SK-N-SH (cell line): ENCODE measurements around the gene TRIM7. TPM values are rescaled to one million over a fixed set of nuclear protein-coding genes. Genes with fewer than 3 reads are reported as not detected.

Experiments
- CTCF ChIA-PET: fragments of 300-600, 350-600 bp; formaldehyde crosslinking; extraction: SDS; loops from one replicate; lab custom pipeline; 2021; lab: Yijun Ruan, JAX
- POLR2A ChIA-PET: fragments of 350-600 bp; sonication (Branson Sonifier 250); formaldehyde crosslinking; extraction: SDS; loops from one replicate; lab custom pipeline; 2020; ENCODE audit warnings: antibody characterized with exemption, inconsistent platforms; lab: Yijun Ruan, JAX
- DNase-seq: peaks from one replicate; pipeline ENCODE4 v3.0.0; 2012
- H2AFZ ChIP-seq: fragments of 200-600 bp; sonication (generic); 2 replicates; pipeline ENCODE4 v1.8.1; 2016; ENCODE audit warnings: antibody characterized with exemption, mild to moderate bottlenecking, low read depth
- H3F3A ChIP-seq: fragments of 200-600 bp; sonication (generic); replicated peaks from 2 replicates; pipeline ENCODE3; 2016; ENCODE audit warnings: antibody characterized with exemption, mild to moderate bottlenecking; ENCODE audit not compliant: insufficient read depth
- H3K27ac ChIP-seq, 2 experiments: fragments of 200-500 bp in 1 of 2; fragments of 200-600 bp in 1 of 2; sonication (Bioruptor generic) in 1 of 2; sonication (generic), shearing (Covaris generic) in 1 of 2; 2 replicates each; pipeline versions ENCODE4 v1.5.1 to v1.6.1; 2014 to 2016; ENCODE audit warnings: low read depth in 2 of 2, inconsistent platforms in 1 of 2, low read length in 1 of 2, mild to moderate bottlenecking in 1 of 2, mixed read lengths in 1 of 2
- H3K27me3 ChIP-seq: fragments of 200-600 bp; sonication (generic), shearing (Covaris generic); 2 replicates; pipeline ENCODE4 v1.6.1; 2016; ENCODE audit warnings: mixed run types; ENCODE audit not compliant: insufficient read depth
- H3K36me3 ChIP-seq, 2 experiments: fragments of 200-500 bp in 1 of 2; fragments of 200-600 bp in 1 of 2; sonication (Bioruptor generic) in 1 of 2; sonication (generic) in 1 of 2; replicated peaks in 1 of 2; 2 replicates each; pipeline versions ENCODE3 to v1.5.1; 2014 to 2016; ENCODE audit warnings: low read length in 1 of 2, mild to moderate bottlenecking in 1 of 2; ENCODE audit not compliant: insufficient read depth in 2 of 2, control insufficient read depth in 1 of 2
- H3K4me1 ChIP-seq, 2 experiments: fragments of 200-500 bp in 1 of 2; fragments of 200-600 bp in 1 of 2; sonication (Bioruptor generic) in 1 of 2; sonication (generic), shearing (Covaris generic) in 1 of 2; 2 replicates each; pipeline versions ENCODE4 v1.5.1 to v1.6.1; 2014 to 2016; ENCODE audit warnings: low read depth in 1 of 2, low read length in 1 of 2, mixed run types in 1 of 2; ENCODE audit not compliant: insufficient read depth in 2 of 2, control insufficient read depth in 1 of 2
- H3K4me2 ChIP-seq: fragments of 200-600 bp; sonication (generic), shearing (Covaris generic); 2 replicates; pipeline ENCODE4 v1.6.1; 2017; ENCODE audit warnings: mixed run types
- H3K4me3 ChIP-seq, 2 experiments: fragments of 200-500 bp in 1 of 2; fragments of 200-600 bp in 1 of 2; sonication (Bioruptor generic) in 1 of 2; sonication (generic), shearing (Covaris generic) in 1 of 2; 2 replicates each; pipeline versions ENCODE4 v1.5.1 to v1.8.1; 2014 to 2016; ENCODE audit warnings: low read depth in 2 of 2, inconsistent platforms in 1 of 2, low read length in 1 of 2, mild to moderate bottlenecking in 1 of 2, mixed read lengths in 1 of 2, moderate library complexity in 1 of 2
- H3K79me2 ChIP-seq: fragments of 200-600 bp; sonication (generic); 2 replicates; pipeline ENCODE4 v1.8.1; 2017; ENCODE audit warnings: mild to moderate bottlenecking; ENCODE audit not compliant: insufficient read depth
- H3K9ac ChIP-seq: fragments of 200-600 bp; sonication (generic); 2 replicates; pipeline ENCODE4 v1.6.1; 2017; ENCODE audit warnings: mixed run types
- H3K9me2 ChIP-seq: fragments of 200-600 bp; sonication (generic); 2 replicates; pipeline ENCODE4 v1.6.1; 2017; ENCODE audit warnings: mixed run types
- H3K9me3 ChIP-seq: fragments of 200-600 bp; sonication (generic); 2 replicates; pipeline ENCODE4 v1.6.1; 2017; ENCODE audit warnings: mixed run types, mild to moderate bottlenecking, moderate library complexity
- H4K20me1 ChIP-seq: fragments of 200-600 bp; sonication (generic); 2 replicates; pipeline ENCODE4 v1.6.1; 2017; ENCODE audit warnings: mild to moderate bottlenecking, mixed run types; ENCODE audit not compliant: insufficient read depth
- CHD2 ChIP-seq: fragments of 150-350 bp; IDR thresholded peaks from 2 replicates; pipeline ENCODE4 v1.6.1; 2018; ENCODE audit warnings: low read length; ENCODE audit not compliant: partially characterized antibody
- ELF1 ChIP-seq: IDR thresholded peaks from 2 replicates; pipeline ENCODE4 v1.4.0; 2012
- EP300 ChIP-seq, 2 experiments: IDR thresholded peaks; 2 replicates each; pipeline versions ENCODE4 v1.4.0 to v1.6.1; 2012; ENCODE audit warnings: borderline replicate concordance in 1 of 2, low read depth in 1 of 2, low read length in 1 of 2
- FOSL2 ChIP-seq: IDR thresholded peaks from 2 replicates; pipeline ENCODE4 v1.4.0; 2012; ENCODE audit warnings: low read depth, mild to moderate bottlenecking, moderate library complexity, borderline replicate concordance
- FOXJ3 ChIP-seq: sonication (generic); formaldehyde crosslinking; IDR thresholded peaks from 2 replicates; pipeline ENCODE4 v1.5.1; 2020; ENCODE audit warnings: mild to moderate bottlenecking, missing genetic modification reagents
- FOXM1 ChIP-seq: IDR thresholded peaks from 2 replicates; pipeline ENCODE4 v1.4.0; 2012; ENCODE audit warnings: low read depth, mild to moderate bottlenecking
- GABPA ChIP-seq: IDR thresholded peaks from 2 replicates; pipeline ENCODE4 v1.4.0; 2012; ENCODE audit warnings: low read depth, mild to moderate bottlenecking
- GATA2 ChIP-seq: sonication (generic); formaldehyde crosslinking; IDR thresholded peaks from 2 replicates; pipeline ENCODE4 v1.5.0; 2020; ENCODE audit warnings: mild to moderate bottlenecking, missing genetic modification reagents
- RAD21 ChIP-seq: IDR thresholded peaks from 2 replicates; pipeline ENCODE4 v1.6.1; 2012; ENCODE audit warnings: mild to moderate bottlenecking, low read length
- RCOR1 ChIP-seq: fragments of 150-350 bp; IDR thresholded peaks from 2 replicates; pipeline ENCODE4 v1.6.1; 2017; ENCODE audit warnings: antibody characterized with exemption, low read length
- RXRA ChIP-seq: IDR thresholded peaks from 2 replicates; pipeline ENCODE4 v1.4.0; 2012; ENCODE audit warnings: low read depth, mild to moderate bottlenecking, borderline replicate concordance
- SMC3 ChIP-seq: IDR thresholded peaks from 2 replicates; pipeline ENCODE4 v1.6.1; 2012; ENCODE audit warnings: low read depth, low read length, improper control_type of control experiment
- TAF1 ChIP-seq: IDR thresholded peaks from 2 replicates; pipeline ENCODE4 v1.6.1; 2012; ENCODE audit warnings: low read depth, mild to moderate bottlenecking, low read length, moderate library complexity, borderline replicate concordance
- TEAD4 ChIP-seq: IDR thresholded peaks from 2 replicates; pipeline ENCODE4 v1.4.0; 2012; ENCODE audit warnings: mild to moderate bottlenecking, borderline replicate concordance; ENCODE audit not compliant: insufficient read depth
- WGBS: methylation state at CpG from one replicate; pipeline ENCODE4 v1.1.6; 2017; ENCODE audit warnings: low lambda C conversion rate; 5-methylcytosine and 5-hydroxymethylcytosine counted together
- polyA plus RNA-seq, 3 experiments: library from polyadenylated mRNA; depleted of rRNA; stranded (reverse); fragments of >200 nt; gene quantifications; 2 replicates each; pipeline ENCODE4 v1.2.3, GENCODE V29; 2012
- TF ChIP-seq, protein P1 (sequence below): fragments of 200-600 bp; sonication (generic); IDR thresholded peaks from 2 replicates; pipeline ENCODE4 v1.6.1; 2017; ENCODE audit warnings: antibody characterized with exemption, mild to moderate bottlenecking, moderate library complexity
- TF ChIP-seq, protein P2 (sequence below): IDR thresholded peaks from 2 replicates; pipeline ENCODE4 v1.4.0; 2012; ENCODE audit warnings: low read depth
- TF ChIP-seq, protein P3 (sequence below): fragments of 150-350 bp; IDR thresholded peaks from 2 replicates; pipeline ENCODE4 v1.6.1; 2016; ENCODE audit warnings: mild to moderate bottlenecking, low read depth, low read length
- TF ChIP-seq, protein P4 (sequence below): IDR thresholded peaks from 2 replicates; pipeline ENCODE4 v1.4.0; 2012; ENCODE audit warnings: low read depth, borderline replicate concordance

The TRIM7 gene
- polyA plus RNA-seq, 1 of the 3 experiments (the other 2 are of a cell fraction) = 3.5 TPM

DNA sequence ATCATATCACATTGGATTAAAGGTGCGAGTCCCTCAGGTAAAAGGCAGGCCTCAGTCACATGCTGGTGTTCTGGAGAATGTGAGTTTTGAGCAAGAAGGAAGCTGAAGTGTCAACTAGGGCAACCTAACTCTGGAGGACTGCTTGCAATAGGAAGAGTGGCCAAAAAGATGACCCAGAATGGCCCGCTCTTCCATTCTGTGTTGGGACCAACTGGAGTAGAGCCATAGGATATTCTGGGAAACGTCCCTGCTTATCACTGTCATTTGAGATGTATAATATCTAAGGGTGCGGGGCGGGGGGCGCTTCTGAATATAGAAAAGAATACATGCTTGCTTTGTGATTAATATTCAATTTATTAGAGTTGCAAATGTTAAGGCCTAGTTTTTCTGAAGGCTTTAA is 7.1 kb upstream of the TRIM7 start:
- Histone ChIP-seq H3K27me3 (no peaks in the 10 kb centered on the region), H3K9me3 (no peaks in the 10 kb centered on the region), H3K4me1 (peaks cover 0 to 4% of the 10 kb centered on the region in 2 experiments; a peak in 1 of 4 replicates), H3K79me2 (no peaks in the 10 kb centered on the region), H3K9ac (no peak overlapping the region), H3K9me2 (no peaks in the 10 kb centered on the region), H4K20me1 (no peaks in the 10 kb centered on the region; the same call in 1 of the 2 replicates), H3K36me3 (no peaks in the 10 kb centered on the region), H3K4me2 (no peak overlapping the region), H3K27ac (no peak overlapping the region), H3F3A (peaks cover 22% of the 10 kb centered on the region), H3K4me3 (no peak overlapping the region), H2AFZ (no peak overlapping the region)
- 85% methylated on average over 6 of the region's 6 CpGs for WGBS
- TF ChIP-seq FOXM1 = no peak
- TF ChIP-seq, protein P1, sequence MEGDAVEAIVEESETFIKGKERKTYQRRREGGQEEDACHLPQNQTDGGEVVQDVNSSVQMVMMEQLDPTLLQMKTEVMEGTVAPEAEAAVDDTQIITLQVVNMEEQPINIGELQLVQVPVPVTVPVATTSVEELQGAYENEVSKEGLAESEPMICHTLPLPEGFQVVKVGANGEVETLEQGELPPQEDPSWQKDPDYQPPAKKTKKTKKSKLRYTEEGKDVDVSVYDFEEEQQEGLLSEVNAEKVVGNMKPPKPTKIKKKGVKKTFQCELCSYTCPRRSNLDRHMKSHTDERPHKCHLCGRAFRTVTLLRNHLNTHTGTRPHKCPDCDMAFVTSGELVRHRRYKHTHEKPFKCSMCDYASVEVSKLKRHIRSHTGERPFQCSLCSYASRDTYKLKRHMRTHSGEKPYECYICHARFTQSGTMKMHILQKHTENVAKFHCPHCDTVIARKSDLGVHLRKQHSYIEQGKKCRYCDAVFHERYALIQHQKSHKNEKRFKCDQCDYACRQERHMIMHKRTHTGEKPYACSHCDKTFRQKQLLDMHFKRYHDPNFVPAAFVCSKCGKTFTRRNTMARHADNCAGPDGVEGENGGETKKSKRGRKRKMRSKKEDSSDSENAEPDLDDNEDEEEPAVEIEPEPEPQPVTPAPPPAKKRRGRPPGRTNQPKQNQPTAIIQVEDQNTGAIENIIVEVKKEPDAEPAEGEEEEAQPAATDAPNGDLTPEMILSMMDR = no peak
- no peak for TF ChIP-seq RCOR1
- TF ChIP-seq, protein P2, sequence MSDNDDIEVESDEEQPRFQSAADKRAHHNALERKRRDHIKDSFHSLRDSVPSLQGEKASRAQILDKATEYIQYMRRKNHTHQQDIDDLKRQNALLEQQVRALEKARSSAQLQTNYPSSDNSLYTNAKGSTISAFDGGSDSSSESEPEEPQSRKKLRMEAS = no peak
- no peak for TF ChIP-seq SMC3
- no peak for TF ChIP-seq FOSL2
- TF ChIP-seq RAD21 = no peak
- TF ChIP-seq, protein P3, sequence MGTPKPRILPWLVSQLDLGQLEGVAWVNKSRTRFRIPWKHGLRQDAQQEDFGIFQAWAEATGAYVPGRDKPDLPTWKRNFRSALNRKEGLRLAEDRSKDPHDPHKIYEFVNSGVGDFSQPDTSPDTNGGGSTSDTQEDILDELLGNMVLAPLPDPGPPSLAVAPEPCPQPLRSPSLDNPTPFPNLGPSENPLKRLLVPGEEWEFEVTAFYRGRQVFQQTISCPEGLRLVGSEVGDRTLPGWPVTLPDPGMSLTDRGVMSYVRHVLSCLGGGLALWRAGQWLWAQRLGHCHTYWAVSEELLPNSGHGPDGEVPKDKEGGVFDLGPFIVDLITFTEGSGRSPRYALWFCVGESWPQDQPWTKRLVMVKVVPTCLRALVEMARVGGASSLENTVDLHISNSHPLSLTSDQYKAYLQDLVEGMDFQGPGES = no peak
- no peak for TF ChIP-seq FOXJ3 (CRISPR knock-in tag)
- no peak for TF ChIP-seq GATA2 (CRISPR knock-in tag)
- no peak for TF ChIP-seq TAF1
- no peak for TF ChIP-seq TEAD4
- no peak for TF ChIP-seq RXRA
- no peak for TF ChIP-seq ELF1
- TF ChIP-seq, protein P4, sequence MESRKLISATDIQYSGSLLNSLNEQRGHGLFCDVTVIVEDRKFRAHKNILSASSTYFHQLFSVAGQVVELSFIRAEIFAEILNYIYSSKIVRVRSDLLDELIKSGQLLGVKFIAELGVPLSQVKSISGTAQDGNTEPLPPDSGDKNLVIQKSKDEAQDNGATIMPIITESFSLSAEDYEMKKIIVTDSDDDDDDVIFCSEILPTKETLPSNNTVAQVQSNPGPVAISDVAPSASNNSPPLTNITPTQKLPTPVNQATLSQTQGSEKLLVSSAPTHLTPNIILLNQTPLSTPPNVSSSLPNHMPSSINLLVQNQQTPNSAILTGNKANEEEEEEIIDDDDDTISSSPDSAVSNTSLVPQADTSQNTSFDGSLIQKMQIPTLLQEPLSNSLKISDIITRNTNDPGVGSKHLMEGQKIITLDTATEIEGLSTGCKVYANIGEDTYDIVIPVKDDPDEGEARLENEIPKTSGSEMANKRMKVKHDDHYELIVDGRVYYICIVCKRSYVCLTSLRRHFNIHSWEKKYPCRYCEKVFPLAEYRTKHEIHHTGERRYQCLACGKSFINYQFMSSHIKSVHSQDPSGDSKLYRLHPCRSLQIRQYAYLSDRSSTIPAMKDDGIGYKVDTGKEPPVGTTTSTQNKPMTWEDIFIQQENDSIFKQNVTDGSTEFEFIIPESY = no peak
- TF ChIP-seq GABPA = no peak
- no peak for TF ChIP-seq CHD2
- no peak for TF ChIP-seq EP300 (IDR thresholded peaks at IDR 0.05; ENCODE audit: borderline replicate concordance in 1 of 2, low read depth in 1 of 2, low read length in 1 of 2)
- CTCF ChIA-PET = interaction anchor here (1.2 to 1.9 kb wide), 3 partner anchors 11 to 28 kb away, joined by 3 to 4 read pairs (median 4); no protein-coding TSS in a partner anchor
- POLR2A ChIA-PET = no interaction called here
- DNase-seq = no peak
